Measurements from ENCODE around the gene CENPH. TPM values are rescaled to one million over a fixed set of nuclear protein-coding genes. Genes with fewer than 3 reads are reported as not detected.

CENPH gene
- total and polyA plus RNA-seq, 8 donors = 4.1 to 30.9 (median 19.4) TPM

DNA sequence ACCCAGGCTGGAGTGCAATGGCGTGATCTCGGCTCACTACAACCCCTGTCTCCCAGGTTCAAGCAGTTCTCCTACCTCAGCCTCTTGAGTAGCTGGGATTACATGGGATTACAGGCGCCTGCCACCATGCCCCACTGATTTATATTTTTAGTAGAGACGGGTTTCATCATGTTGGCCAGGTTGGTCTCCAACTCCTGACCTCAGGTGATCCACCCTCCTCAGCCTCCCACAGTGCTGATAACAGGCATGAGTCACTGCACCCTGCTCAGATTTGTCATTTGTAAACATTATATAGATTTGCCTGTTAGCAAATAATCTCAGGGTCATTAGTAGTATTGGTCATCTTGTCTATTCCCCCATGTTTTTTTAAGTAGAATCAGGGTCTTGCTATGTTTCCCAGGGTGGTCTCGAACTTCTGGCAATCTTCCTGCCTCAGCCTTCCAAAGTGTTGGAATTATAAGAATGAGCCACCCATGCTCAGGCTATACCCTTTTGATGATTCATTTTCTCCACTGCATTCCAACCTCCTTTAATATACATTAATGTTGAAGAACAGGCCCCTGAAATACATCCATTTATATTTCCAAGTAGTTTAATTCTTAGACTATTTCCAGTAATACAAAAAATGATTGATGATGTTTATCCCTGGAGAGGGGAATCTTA is 17.3 kb downstream of the CENPH start:
- ATAC-seq (no peak), DNase-seq (no peak)
- no peaks in the 10 kb centered on the region for H3K36me3 ChIP-seq
- H3K9me3 ChIP-seq = no peaks in the 10 kb centered on the region
- H3K27me3 ChIP-seq = no peaks in the 10 kb centered on the region
- intact Hi-C loops (cut with DNase I) = no loop called here
- no peak overlapping the region for H3K4me3 ChIP-seq
- TF ChIP-seq, protein P1, sequence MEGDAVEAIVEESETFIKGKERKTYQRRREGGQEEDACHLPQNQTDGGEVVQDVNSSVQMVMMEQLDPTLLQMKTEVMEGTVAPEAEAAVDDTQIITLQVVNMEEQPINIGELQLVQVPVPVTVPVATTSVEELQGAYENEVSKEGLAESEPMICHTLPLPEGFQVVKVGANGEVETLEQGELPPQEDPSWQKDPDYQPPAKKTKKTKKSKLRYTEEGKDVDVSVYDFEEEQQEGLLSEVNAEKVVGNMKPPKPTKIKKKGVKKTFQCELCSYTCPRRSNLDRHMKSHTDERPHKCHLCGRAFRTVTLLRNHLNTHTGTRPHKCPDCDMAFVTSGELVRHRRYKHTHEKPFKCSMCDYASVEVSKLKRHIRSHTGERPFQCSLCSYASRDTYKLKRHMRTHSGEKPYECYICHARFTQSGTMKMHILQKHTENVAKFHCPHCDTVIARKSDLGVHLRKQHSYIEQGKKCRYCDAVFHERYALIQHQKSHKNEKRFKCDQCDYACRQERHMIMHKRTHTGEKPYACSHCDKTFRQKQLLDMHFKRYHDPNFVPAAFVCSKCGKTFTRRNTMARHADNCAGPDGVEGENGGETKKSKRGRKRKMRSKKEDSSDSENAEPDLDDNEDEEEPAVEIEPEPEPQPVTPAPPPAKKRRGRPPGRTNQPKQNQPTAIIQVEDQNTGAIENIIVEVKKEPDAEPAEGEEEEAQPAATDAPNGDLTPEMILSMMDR (IDR thresholded peaks at IDR 0.05) = no peak
- no peaks in the 10 kb centered on the region for H3K4me1 ChIP-seq
- H3K27ac ChIP-seq = no peak overlapping the region

DNA sequence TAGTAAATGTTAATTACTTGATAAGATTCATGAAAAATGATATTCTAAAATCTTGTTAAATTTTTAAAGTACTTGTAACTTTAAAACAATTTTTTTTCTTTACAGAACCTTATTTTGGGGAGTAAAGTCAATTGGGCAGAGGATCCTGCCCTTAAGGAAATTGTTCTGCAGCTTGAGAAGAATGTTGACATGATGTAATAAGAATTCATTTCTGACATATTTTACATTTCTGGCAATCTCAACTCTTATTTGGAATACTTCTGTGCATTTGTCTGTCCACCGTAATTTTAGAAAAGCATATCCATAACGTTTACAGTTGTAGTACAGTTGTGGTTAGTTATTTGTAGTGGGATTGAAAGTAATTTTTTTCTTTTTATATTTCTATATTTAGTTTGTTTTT is 20.2 kb downstream of the CENPH start:
- DNase-seq (no peak), ATAC-seq (no peak)
- H3K4me1 ChIP-seq = no peaks in the 10 kb centered on the region
- no peak overlapping the region for H3K4me3 ChIP-seq
- no peaks in the 10 kb centered on the region for H3K9me3 ChIP-seq
- intact Hi-C loops (cut with DNase I) = no loop called here
- no peaks in the 10 kb centered on the region for H3K36me3 ChIP-seq
- TF ChIP-seq, protein P1 (IDR thresholded peaks at IDR 0.05) = no peak
- no peak overlapping the region for H3K27ac ChIP-seq
- H3K27me3 ChIP-seq = no peaks in the 10 kb centered on the region

- H3K36me3 ChIP-seq = no peaks in the 10 kb centered on the region
- H3K9me3 ChIP-seq = no peaks in the 10 kb centered on the region
- no peak overlapping the region for H3K27ac ChIP-seq
- DNase-seq = no peak
- H3K4me1 ChIP-seq = no peaks in the 10 kb centered on the region
- no peak overlapping the region for H3K4me3 ChIP-seq
- intact Hi-C loops (cut with DNase I) = no loop called here
- no peak for ATAC-seq
- H3K27me3 ChIP-seq = no peaks in the 10 kb centered on the region
- TF ChIP-seq, protein P1 (IDR thresholded peaks at IDR 0.05) = no peak
Measured at GRCh38 chr5:69211200-69211599, 21.8 kb downstream of the CENPH start.

DNA sequence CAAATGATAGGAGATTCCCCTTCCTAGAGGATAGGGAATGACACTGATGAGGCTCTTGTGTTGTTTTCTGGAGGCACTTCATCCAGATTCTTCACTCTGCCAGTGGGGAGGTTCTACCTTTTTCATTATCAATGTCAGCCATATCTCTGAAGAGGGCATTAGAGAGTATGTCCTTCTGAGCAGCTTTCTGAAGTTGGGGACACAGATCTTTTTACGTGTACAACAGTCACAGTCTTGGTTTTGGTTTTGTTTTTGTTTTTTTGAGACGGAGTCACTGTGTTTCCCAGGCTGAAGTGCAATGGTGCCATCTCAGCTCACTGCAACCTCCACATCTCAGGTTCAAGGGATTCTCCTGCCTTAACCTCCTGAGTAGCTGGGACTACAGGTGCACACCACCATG is 22.6 kb downstream of the CENPH start:
- H3K27ac ChIP-seq = no peak overlapping the region
- H3K27me3 ChIP-seq = no peaks in the 10 kb centered on the region
- DNase-seq (no peak), ATAC-seq (no peak)
- TF ChIP-seq, protein P1 (IDR thresholded peaks at IDR 0.05) = no peak
- intact Hi-C loops (cut with DNase I) = no loop called here
- H3K9me3 ChIP-seq = no peaks in the 10 kb centered on the region
- no peaks in the 10 kb centered on the region for H3K36me3 ChIP-seq
- no peak overlapping the region for H3K4me3 ChIP-seq
- peaks cover 0 to 3% of the 10 kb centered on the region in 2 donors for H3K4me1 ChIP-seq

- Histone ChIP-seq H3K27ac (no peak overlapping the region), H3K9me3 (no peaks in the 10 kb centered on the region), H3K36me3 (no peaks in the 10 kb centered on the region), H3K27me3 (no peaks in the 10 kb centered on the region), H3K4me1 (peaks cover under 1 to 8% of the 10 kb centered on the region in 2 donors), H3K4me3 (no peak overlapping the region)
- intact Hi-C loops (cut with DNase I) = no loop called here
- TF ChIP-seq, protein P1 (IDR thresholded peaks at IDR 0.05) = no peak
- no peak for DNase-seq
- ATAC-seq = no peak
Measured at GRCh38 chr5:69213513-69214215, 24.3 kb downstream of the CENPH start.

All from left lung (tissue), 10 donors.